ENCODE data around the gene CPED1.
"Not testable (repeated sequence)": the region's sequence is repeated elsewhere in the genome, so short reads cannot be mapped to it uniquely, and the experiment has no call there.

The CPED1 gene

DNA sequence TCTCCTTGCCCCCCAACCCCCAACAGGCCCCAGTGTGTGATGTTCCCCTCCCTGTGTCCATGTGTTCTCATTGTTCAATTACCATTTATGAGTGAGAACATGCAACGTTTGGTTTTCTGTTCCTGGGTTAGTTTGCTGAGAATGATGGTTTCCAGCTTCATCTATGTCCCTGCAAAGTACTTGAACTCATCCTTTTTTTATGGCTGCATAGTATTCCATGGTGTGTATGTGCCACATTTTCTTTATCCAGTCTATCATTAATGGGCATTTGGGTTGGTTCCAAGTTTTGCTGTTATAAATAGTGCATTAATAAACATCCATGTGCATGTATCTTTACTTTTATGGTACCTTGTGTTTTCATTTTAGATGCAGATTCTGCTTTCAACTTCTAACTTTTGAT lies 136.9 kb downstream of the CPED1 start:
- H3K9me3 Mint-ChIP-seq; H3K27ac Mint-ChIP-seq; intact Hi-C loops (cut with micrococcal nuclease); H3K4me3 Mint-ChIP-seq; H3K4me1 Mint-ChIP-seq (ENCODE audit: low read depth); H3K36me3 Mint-ChIP-seq (ENCODE audit: low read depth); H3K27me3 Mint-ChIP-seq: not testable (repeated sequence)

DNA sequence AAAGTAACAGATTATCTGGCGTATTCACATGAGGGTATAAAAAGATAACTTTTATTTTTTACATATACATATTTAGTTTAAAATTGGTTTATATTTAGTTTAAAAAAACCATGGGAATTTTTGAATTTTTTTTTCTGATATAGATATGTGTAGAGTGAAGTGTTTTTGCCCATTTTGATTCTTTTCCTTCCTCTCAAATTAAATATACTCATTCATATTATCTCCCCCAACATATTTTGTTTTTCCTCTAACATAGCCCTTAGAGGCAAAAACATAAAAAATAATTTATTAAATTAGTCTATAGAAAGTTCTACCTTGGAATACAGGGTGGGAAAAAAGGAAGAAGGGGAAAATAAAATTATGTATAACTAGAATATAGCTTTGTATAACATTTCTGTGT lies 137.7 kb downstream of the CPED1 start:
- Mint-ChIP-seq H3K9me3 (no peaks in the 10 kb centered on the region), H3K27ac (no peak overlapping the region), H3K4me3 (no peak overlapping the region), H3K36me3 (ENCODE audit: low read depth) (no peaks in the 10 kb centered on the region), H3K4me1 (ENCODE audit: low read depth) (no peaks in the 10 kb centered on the region), H3K27me3 (no peaks in the 10 kb centered on the region)
- intact Hi-C loops (cut with micrococcal nuclease): no loop called here

DNA sequence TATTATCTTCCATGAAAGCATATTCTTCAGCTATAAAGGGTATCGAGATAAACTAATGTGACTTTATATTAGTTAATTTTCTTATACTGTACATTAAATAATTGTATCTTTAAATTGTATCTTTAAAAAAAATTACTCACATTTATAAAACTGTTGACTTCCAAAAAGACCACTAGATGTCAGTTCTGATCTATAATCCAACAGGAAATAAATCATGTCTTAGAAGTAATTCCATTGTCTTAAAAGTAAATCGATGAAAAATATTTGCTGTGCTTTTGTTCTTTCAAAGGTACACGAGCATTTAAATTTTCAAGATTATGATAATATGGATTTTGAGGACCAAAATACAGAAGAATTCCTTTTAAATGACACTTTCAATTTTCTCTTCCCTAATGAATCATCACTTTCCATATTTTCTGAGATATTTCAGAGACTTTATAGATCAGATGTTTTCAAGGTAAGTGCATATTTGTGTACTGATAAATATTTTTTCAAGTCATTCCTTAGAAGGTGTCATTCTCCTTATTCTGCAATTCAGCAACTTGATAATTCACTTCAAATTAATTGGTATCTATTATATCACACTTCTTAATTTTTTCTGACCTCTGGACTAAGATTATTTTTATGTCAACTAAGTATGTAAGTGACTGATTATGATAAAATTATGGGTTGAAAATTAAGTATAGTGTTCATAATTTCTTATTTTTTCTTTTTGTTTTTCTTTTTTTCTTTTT lies 138.5 kb downstream of the CPED1 start:
- Mint-ChIP-seq H3K36me3 (ENCODE audit: low read depth) (no peaks in the 10 kb centered on the region), H3K27ac (no peak overlapping the region), H3K27me3 (no peaks in the 10 kb centered on the region), H3K4me3 (no peak overlapping the region), H3K4me1 (ENCODE audit: low read depth) (no peaks in the 10 kb centered on the region), H3K9me3 (no peaks in the 10 kb centered on the region)
- intact Hi-C loops (cut with micrococcal nuclease): no loop called here

DNA sequence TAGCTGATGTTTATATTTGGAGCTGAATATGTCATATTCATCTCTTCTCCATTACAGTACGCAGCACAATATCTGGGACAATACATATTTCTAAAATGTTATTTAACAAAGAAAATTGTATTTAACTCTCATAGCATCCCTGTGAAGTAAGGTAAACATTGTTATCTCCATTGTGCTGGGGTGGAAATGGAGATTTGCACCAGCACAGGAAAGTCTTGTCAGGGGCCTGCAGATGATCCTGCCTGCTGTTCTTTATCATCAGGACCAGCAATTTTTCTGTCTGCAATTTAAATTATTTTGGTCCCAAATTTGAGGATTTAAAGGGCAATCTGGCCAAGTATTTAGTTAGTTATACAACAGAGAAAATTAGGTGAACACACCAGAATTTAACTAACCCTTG lies 144.4 kb downstream of the CPED1 start:
- intact Hi-C loops (cut with micrococcal nuclease): no loop called here
- Mint-ChIP-seq H3K27me3 (no peaks in the 10 kb centered on the region), H3K27ac (no peak overlapping the region), H3K4me3 (no peak overlapping the region), H3K9me3 (no peaks in the 10 kb centered on the region), H3K36me3 (ENCODE audit: low read depth) (no peaks in the 10 kb centered on the region), H3K4me1 (ENCODE audit: low read depth) (no peaks in the 10 kb centered on the region)

DNA sequence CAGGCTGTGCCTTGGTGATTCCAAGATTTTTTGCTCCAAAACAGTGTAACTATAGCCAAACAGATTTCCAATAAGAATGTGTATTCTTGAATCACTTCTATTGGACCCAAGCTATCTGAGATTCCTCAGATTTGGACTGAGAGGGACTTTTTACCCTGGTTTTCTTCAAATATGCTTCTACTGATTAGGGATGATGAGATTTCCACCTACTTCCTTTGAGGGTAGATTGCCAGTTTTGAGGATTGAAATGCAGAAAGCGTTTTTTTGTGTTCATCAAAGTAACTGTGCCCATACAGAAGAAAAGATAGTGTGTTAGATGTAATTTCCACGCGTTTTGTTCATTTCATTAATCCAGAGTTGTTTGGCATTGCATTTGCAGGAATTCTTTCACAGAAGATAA lies 144.9 kb downstream of the CPED1 start:
- Mint-ChIP-seq H3K9me3 (no peaks in the 10 kb centered on the region), H3K4me1 (ENCODE audit: low read depth) (no peaks in the 10 kb centered on the region), H3K27me3 (no peaks in the 10 kb centered on the region), H3K27ac (no peak overlapping the region), H3K36me3 (ENCODE audit: low read depth) (no peaks in the 10 kb centered on the region), H3K4me3 (no peak overlapping the region)
- intact Hi-C loops (cut with micrococcal nuclease): no loop called here

DNA sequence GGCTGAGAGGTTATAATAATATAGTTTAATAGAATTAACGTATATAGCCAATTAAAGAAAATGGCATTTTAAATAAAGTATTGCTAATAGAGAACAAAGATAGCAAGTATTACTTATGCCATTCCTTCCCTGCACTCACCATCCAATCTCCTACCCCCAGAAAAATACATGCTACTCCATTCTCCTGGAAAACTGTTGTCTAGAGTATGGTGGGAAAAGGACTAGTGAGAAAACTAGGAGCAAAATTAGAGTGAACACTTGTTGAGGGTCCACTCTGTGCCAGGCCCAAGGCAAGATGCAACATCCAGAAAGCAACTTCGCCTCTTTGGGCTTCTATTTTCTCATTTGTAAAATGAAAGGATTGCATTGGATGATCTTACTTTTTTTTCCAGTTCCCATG lies 149.1 kb downstream of the CPED1 start:
- no peak overlapping the region for H3K27ac Mint-ChIP-seq
- H3K9me3 Mint-ChIP-seq: no peaks in the 10 kb centered on the region
- no peaks in the 10 kb centered on the region for H3K36me3 Mint-ChIP-seq (ENCODE audit: low read depth)
- H3K4me3 Mint-ChIP-seq: no peak overlapping the region
- intact Hi-C loops (cut with micrococcal nuclease): no loop called here
- no peaks in the 10 kb centered on the region for H3K27me3 Mint-ChIP-seq
- no peaks in the 10 kb centered on the region for H3K4me1 Mint-ChIP-seq (ENCODE audit: low read depth)

DNA sequence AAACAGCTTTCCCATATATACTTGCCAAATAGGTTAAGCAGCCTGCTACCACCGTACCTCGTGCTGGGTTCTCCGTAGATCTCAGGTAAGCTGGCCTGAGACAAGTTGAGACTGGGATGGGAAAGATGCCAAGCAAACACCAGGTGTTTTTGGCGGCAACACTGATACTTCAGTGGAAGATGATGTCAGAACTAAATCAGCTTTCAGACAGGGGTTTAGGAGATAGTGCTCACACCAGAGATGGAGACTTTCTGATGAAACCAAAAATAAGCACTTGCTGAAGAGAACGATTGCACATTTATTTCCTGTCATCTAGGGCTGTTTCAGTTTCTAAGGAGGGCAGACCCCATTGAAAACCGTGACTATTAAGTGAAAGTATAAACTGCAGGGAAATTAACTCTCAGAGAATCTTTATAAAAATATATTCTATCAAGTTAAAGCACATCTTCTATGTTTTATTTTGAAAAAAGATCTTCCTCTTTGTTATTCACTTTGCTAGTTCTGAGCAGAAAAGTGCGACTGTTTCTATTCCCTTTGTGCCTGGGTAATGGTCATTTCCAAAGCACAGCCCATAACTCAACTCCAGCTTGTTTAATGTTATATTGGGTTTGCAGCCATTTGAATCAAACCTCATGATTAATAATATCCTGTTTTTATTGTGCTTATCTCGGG lies 149.9 kb downstream of the CPED1 start:
- intact Hi-C loops (cut with micrococcal nuclease): no loop called here
- no peak overlapping the region for H3K4me3 Mint-ChIP-seq

DNA sequence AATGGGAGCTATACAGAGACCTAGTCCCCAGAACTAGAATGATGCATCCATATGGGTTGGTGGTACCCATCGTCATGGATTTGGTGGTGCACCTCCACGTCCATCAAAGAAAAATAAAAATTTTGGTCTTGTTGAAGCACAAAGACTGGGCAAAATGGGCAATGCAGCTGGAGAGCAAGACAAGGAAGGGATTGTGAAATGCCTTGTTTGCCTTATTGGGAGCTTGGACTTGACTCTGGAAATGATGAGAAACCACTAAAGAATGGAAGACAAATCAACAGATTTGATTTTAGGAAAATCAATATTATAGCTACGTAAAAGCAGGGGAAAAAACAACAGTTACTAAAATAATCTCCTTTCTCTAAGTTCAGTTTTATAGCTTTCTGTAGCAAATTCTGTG lies 150.9 kb downstream of the CPED1 start:
- Mint-ChIP-seq H3K4me1 (ENCODE audit: low read depth) (no peaks in the 10 kb centered on the region), H3K36me3 (ENCODE audit: low read depth) (no peaks in the 10 kb centered on the region), H3K27me3 (no peaks in the 10 kb centered on the region), H3K4me3 (no peak overlapping the region), H3K27ac (no peak overlapping the region), H3K9me3 (no peaks in the 10 kb centered on the region)
- intact Hi-C loops (cut with micrococcal nuclease): no loop called here

More for the DNA sequence above, 149.9 kb downstream of the CPED1 start:
- H3K27me3 Mint-ChIP-seq: no peaks in the 10 kb centered on the region
- no peaks in the 10 kb centered on the region for H3K36me3 Mint-ChIP-seq (ENCODE audit: low read depth)
- no peak overlapping the region for H3K27ac Mint-ChIP-seq
- no peaks in the 10 kb centered on the region for H3K4me1 Mint-ChIP-seq (ENCODE audit: low read depth)
- no peaks in the 10 kb centered on the region for H3K9me3 Mint-ChIP-seq

DNA sequence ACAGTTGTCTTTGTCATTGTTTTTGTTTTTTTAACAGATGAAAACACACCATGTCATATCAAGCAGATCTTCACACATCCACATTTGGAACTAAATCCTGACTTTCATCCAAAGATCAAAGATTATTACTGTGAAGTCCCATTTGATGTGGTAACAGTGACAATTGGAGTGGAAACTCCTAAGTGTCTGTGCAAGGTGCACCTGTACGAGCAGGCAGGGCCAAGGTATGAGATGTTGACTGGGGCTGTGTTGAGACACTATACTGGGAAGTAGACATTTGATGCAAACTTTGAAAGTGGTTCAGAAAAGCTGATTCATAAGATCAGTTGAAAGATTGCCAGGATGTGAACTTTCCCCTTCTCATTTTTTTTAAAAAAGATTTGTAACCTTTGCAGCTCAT lies 152.3 kb downstream of the CPED1 start:
- H3K4me3 Mint-ChIP-seq: no peak overlapping the region
- no peaks in the 10 kb centered on the region for H3K27me3 Mint-ChIP-seq
- intact Hi-C loops (cut with micrococcal nuclease): no loop called here
- H3K4me1 Mint-ChIP-seq (ENCODE audit: low read depth): no peaks in the 10 kb centered on the region
- H3K9me3 Mint-ChIP-seq: no peaks in the 10 kb centered on the region
- no peak overlapping the region for H3K27ac Mint-ChIP-seq
- H3K36me3 Mint-ChIP-seq (ENCODE audit: low read depth): no peaks in the 10 kb centered on the region

DNA sequence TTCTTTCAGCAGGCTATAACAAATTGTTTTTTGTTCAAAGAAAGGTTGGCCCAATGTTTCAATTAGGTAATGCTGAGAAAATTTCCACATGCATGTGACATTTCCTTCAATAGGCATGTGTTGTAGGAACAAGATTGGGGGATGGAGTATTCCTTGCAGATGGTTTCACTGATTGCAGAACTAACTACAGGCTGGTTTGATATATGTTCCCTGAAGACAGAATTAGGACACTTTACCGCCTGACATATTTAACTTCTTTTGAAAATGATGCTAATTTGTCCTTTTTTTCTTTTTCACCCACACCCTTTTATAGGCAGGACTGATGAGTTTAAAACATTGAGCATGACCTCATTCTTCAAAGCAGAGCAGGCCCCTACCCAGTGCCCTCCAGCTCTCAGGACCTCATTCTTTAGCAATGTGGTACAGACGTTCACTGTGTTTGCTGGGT lies 163.3 kb downstream of the CPED1 start:
- Mint-ChIP-seq H3K9me3 (peaks cover 9% of the 10 kb centered on the region), H3K4me3 (no peak overlapping the region), H3K4me1 (ENCODE audit: low read depth) (no peaks in the 10 kb centered on the region), H3K27me3 (no peaks in the 10 kb centered on the region), H3K36me3 (ENCODE audit: low read depth) (no peaks in the 10 kb centered on the region), H3K27ac (no peak overlapping the region)
- intact Hi-C loops (cut with micrococcal nuclease): no loop called here

DNA sequence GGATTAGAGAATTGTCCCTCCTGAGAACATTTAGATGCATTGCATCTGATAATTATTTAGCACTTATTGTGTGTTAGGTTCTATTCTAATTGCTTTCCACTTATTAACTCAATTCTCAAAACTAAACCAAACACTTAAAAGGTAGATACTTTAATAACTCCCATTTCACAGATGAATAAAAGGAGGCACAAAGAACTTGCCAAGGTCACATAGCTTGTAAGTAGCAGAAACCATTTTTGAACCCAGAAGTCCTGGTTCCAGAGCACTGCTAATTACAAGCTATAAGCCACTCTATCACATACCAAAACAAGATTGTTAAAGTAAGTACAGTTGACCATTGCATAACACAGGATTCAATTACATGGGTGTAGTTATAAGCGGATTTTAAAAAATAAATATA lies 164.9 kb downstream of the CPED1 start:
- Mint-ChIP-seq H3K4me1 (ENCODE audit: low read depth) (no peaks in the 10 kb centered on the region), H3K36me3 (ENCODE audit: low read depth) (no peaks in the 10 kb centered on the region), H3K27ac (no peak overlapping the region), H3K27me3 (no peaks in the 10 kb centered on the region), H3K4me3 (no peak overlapping the region), H3K9me3 (peaks cover 10% of the 10 kb centered on the region)
- intact Hi-C loops (cut with micrococcal nuclease): no loop called here

DNA sequence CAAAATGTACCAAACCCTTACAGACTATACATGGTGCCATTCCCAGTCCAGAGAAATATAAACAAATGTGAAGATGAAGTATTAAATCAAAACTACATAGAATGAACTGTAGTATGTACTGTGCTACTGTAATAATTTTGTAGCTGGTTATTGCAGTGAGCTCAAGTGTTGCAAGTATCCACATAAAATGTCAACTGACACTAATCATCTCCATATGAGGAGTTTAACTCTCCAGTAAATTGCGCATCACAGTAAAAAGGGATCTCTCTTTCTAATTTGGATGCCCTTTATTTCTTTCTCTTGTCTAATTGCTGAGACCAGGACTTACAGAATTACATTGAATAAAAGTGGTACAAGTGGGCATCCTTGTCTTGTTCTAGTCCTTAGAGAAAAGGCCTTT lies 165.5 kb downstream of the CPED1 start:
- Mint-ChIP-seq H3K4me3 (no peak overlapping the region), H3K36me3 (ENCODE audit: low read depth) (no peaks in the 10 kb centered on the region), H3K27ac (no peak overlapping the region), H3K27me3 (no peaks in the 10 kb centered on the region), H3K4me1 (ENCODE audit: low read depth) (no peaks in the 10 kb centered on the region), H3K9me3 (peaks cover 10% of the 10 kb centered on the region)
- intact Hi-C loops (cut with micrococcal nuclease): no loop called here

DNA sequence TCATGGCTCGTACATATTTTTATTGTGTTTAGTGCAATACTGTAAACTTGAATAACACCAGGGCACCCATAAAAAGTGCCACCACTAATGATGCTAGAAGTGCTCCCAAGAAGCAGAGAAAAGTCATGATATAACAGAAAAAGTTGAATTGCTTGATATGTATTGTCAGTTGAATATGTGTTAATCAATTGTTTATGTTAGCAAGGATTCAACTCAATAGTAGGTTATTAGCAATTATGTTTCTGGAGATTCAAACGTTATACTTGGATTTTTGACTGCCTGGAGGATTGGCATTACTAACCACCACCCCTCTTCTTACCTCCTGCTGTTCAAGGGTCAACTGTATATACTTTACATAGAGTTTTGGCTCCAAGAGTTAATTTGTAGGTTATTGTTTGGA lies 168.3 kb downstream of the CPED1 start:
- Mint-ChIP-seq H3K27ac (no peak overlapping the region), H3K4me3 (no peak overlapping the region), H3K4me1 (ENCODE audit: low read depth) (no peaks in the 10 kb centered on the region), H3K36me3 (ENCODE audit: low read depth) (no peaks in the 10 kb centered on the region), H3K9me3 (peaks cover 10% of the 10 kb centered on the region), H3K27me3 (no peaks in the 10 kb centered on the region)
- intact Hi-C loops (cut with micrococcal nuclease): no loop called here

DNA sequence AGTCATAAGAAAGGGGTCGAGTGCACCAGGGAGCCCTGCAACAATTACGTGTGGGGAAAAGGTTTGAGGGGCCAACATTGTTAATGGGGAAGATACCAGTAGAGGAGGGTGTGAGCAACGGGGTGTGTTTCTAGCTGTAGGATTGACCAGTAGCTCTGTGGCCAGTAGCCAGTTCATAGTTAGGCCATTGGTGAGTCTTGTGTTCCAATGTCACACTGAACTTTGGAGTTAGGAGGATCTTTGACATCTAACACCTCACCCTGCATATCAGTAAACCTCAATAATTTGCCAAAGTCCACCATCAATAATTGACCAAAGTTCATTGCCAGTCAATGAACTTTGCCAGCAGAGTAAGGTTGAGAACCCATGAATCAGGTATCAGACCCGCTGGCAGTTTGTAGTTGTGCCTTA lies 168.8 kb downstream of the CPED1 start:
- H3K9me3 Mint-ChIP-seq: peaks cover 10% of the 10 kb centered on the region
- H3K36me3 Mint-ChIP-seq (ENCODE audit: low read depth): no peaks in the 10 kb centered on the region
- H3K4me1 Mint-ChIP-seq (ENCODE audit: low read depth): no peaks in the 10 kb centered on the region
- no peaks in the 10 kb centered on the region for H3K27me3 Mint-ChIP-seq
- intact Hi-C loops (cut with micrococcal nuclease): no loop called here
- no peak overlapping the region for H3K27ac Mint-ChIP-seq
- no peak overlapping the region for H3K4me3 Mint-ChIP-seq
